GM11168 (cell line): ENCODE results near the gene GNG10.
"Not testable (repeated sequence)": the region's sequence is repeated elsewhere in the genome, so short reads cannot be mapped to it uniquely, and the experiment has no call there.

Experiments used
- in situ Hi-C: fragments of 300-500 bp; cut with MboI; formaldehyde crosslinking; loops from one replicate; pipeline ENCODE4 v1.12.0; 2022; ENCODE audit warnings: low sequenced_read_pairs; ENCODE audit not compliant: unreplicated experiment

GNG10 gene

DNA sequence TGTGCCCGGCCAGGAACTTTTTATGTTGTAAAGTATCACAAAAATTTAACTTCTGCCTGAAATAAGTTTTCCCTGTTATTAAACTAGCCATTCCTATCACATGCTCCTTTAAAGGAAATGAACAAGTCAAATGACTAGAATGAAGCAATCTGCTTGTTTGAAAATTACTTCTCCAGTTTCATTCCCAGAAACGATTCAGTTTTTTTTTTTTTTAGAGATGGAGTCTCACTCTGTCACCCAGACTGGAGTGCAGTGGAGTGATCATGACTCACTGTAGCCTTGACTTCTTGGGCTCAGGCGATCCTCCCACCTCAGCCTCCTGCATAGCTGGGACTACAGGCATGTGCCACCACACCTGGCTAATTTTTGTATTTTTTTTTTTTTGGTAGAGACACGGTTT, 13.3 kb upstream of the GNG10 start:
- in situ Hi-C loops: no loop called here

DNA sequence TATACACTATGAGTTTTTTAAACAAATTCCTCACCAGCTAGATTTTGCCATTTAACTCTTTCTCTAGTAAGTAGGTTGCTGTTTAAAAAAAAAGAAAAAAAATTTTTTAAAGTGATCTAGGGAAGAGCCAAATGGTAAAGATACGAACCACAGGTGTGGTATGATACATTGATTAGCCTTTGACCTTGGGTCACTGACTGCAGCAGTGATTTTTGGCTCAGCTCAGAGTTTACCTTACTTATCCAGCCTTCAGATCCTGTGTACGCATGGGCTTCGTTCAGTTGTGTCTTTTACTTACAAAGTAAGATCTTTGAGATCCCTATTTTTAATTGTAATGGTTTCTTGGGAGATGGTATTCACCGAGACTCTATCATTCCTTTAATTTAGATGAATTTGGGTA, 12.4 kb upstream of the GNG10 start:
- in situ Hi-C loops: no loop called here

DNA sequence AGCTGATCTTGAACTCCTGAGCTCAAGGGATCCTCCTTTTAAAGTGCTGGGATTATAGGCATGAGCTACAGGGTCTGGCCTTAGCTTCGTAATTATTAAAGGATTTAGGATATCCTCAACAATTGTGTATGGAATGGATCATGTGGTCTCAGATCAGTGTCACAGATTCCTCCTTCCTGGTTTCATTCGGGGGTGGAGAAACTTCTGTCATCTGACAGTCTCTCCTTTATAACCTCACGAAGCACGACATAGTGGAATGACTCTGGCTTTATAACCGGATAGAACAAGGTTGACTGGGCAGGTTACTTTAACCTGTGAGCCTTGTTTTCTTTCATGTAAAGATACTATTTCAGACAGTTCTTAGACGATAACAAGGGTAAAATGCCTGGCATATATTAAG, 4.4 kb upstream of the GNG10 start:
- in situ Hi-C loops: no loop called here

DNA sequence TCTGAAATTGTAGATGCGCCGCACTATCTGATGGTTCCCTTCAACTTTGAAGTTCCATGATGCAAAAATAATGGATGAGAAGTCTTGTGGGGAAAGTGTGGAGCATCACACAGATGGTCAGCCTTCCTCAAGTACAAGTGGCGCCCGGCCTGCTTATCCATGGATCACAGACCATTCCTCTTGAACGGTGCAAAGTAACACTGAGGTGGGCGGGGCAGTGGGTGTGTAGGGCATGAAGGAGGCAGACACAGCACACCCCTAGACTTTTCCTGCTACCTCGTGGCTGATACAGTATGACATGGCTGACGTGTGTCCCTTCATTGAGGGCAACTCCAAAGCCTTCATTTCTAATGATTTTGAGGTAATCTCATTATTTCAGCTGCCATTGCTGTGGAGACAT, 2.5 kb upstream of the GNG10 start:
- in situ Hi-C loops: no loop called here

DNA sequence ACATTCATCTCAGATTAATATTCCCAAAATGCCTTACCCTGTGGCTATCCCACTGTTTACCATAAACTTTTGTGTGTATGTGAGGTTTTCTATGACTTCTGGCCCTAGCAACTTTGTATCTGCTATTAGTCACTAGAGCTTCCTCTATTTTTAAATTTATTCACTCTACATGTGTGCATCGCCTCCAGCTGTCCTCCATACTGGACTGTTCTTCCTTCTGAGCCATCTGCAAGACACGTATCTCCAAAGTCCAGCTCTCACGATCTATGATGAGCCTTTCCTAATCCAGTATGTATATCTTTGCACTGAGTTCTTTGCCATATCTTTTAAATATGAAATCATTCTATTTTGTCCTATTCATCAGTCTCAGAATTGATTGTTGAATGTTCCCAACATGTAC, 1.7 kb upstream of the GNG10 start:
- in situ Hi-C loops: no loop called here

DNA sequence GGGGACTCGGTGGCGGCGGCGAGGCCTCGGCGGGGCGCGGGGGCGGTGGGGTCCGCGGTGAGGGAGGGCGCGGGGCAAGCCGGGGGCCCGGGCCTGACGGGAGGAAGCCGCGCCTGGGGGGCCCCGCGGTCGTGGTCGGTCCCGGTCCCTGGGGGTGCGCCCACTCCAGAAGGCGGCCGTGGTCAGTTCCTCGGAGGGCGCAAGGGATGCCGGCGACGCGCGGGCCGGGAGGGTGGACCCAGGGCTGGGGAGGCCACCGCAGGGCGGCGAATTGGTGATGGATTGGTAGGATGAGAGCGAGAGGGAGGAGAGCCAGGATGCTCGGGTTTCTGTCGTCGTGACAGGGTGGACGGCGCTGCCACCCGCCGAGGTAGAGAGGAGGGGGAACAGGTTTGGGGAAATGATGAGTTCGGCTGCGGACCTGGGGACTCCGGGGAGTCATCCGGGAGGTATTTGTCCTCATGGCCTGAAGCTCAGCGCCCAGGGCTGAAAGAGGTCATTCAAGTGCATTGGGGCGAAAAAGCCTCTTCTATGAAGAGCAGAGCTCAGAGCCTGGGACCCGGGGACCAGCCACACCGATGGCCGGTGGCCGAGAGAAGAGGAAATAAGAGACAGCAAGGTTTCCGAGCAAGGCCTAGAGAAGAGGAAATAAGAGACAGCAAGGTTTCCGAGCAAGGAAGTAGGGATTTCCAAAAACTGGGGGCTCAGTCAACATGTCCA, 557 bp downstream of the GNG10 start:
- in situ Hi-C loops: no loop called here

DNA sequence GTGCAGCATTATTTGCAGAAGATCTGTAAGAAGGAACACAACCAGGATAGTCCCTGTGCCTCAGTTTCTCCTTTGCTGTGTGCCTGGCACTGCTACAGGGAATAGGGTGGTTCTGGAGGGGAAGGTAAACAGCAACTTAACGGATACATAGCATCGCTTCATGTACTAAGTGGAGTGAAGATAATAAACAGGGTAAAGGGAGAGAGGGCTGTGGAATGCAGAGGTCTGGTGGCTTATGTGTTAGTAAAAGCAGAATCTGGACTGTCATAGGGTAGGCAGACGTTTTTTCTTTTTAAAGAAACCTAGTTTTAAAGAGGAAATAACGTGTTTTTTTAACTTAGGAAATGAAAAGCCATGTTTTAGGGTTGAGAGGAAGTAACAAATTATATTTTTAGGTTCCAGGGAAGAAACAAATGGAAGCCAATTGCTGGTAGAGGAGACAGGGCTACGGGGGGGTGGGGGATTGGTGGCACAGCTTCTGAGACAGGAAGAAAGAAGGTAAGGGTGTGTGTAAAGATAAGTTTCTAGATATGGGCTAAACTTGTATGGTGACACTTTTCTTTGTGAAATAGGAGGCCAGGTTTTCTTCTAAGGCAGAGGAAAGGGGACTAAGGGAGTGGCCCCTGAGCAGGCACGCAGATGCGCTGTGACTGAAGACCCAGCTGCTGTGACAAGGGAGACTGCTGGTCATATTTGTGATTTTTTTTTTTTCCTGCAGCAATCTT, 1.3 kb downstream of the GNG10 start:
- in situ Hi-C loops: no loop called here

DNA sequence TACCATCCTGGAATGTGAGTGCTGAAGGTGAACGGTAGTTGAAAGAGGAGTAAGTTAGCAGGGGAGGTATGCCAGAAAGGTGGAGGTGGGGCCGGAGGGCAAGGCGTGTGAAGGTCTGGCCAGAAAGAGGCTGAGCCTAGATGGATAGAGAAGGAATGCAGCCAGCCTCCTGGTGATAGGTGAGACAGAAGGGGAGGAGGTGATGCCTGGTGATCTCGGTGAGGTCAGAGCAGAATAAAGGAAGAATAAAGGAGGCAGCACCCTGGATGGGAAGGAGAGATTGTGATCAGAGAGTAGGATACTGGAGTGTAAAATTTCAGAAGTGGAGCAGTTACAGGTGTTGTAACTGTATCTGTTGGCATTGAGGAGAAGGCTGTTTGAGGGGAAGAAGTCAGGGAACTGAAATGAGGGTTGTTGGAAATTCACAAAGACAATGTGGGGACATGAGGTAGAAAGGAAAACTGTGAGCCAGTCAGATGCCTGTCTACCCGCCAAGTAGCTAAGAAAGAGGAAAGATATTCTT, 2.0 kb downstream of the GNG10 start:
- in situ Hi-C loops: no loop called here

DNA sequence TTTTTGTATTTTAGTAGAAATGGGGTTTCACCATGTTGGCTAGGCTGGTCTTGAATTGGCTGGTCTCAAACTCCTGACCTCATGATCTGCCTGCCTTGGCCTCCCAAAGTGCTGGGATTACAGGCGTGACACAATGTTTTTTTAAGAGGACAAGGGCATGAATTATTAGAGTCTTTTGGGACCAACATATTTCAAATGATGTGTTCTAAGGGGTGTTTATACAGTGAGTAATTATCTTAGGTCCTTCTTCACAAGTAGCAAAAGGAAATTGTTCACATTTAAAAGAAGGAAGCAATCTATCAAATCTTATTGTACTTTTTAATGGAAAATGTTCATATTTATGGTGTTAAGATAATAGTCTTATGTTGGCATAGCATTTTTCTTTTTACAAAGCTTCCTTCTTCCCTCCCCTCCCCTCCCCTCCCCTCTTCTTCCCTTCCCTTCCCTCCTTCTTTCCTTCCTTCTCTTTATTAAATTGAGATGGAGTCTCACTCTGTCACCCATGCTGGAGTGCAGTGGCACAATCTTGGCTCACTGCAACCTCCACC, 6.7 kb downstream of the GNG10 start:
- in situ Hi-C loops: no loop called here

DNA sequence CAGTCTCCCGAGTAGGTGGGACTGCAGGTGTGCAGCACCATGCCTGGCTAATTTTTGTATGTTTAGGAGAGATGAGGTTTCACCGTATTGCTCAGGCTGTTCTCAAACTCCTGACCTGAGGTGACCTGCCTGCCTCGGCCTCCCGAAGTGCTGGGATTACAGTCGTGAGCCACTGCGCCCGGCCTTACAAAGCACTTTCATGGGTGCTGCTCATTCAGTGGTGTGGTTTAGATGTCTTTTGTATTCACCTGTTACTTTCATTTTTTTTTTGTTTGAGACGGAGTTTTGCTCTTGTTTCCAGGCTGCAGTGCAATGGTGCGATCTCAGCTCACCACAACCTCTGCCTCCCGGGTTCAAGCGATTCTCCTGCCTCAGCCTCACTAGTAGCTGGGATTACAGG, 7.2 kb downstream of the GNG10 start:
- in situ Hi-C loops: not testable (repeated sequence)

DNA sequence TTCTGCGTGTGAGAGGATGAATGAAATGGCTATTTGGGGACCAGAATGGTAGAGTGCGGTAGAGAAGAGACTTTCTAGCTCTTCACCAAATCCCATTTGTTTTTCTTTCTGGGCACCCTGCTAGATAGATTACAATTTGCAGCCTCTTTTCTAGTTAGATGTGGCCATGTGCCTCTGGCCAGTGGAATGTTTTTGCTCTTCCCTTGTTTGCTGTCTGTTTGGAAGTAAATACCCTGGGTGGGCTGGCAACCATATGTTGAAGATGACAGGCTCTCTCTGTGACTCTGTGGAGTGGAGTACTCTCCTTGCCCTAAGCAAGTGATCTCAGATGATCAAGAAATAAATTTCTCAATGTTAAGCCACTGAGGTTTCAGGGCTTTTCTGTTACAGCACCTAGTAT, 12.9 kb downstream of the GNG10 start:
- in situ Hi-C loops: no loop called here

DNA sequence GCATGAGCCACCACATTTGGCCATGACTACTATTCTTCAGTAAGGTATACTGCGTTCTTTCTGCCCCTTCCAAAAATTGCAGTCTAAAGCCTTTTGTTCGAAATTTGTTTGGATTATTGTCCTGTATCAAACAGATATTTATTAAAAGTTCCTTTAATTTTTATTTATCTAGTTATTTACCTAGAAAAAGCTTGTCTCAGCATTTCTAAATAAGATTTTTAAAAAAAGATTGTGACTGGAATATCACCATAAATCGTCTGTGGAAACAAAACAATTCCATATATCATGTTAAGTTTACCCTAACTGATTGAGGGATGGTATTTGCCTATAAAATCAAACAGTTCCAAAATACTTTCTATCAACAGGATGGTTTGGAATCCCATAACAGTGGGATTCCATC, 14.7 kb downstream of the GNG10 start:
- in situ Hi-C loops: no loop called here

DNA sequence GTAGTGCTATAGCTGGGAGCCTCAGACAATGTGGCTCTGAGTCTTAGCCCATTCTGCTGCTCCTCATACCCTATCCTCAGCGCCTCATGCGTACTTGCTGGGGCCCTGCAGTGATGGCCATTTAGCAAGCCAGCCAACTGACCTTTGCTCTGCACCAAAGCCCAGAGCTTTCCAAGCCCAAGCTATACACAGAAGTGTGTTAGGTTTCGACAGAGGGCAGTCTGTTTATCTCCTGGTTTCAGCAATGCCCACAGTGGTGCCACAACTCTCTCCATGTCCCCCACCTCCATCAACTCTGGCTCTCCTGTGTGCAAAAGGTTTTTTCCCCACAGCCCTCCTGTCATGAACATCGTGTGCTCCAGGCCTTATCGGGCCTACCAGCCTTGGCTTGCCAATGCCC, 16.9 kb downstream of the GNG10 start:
- in situ Hi-C loops: no loop called here

DNA sequence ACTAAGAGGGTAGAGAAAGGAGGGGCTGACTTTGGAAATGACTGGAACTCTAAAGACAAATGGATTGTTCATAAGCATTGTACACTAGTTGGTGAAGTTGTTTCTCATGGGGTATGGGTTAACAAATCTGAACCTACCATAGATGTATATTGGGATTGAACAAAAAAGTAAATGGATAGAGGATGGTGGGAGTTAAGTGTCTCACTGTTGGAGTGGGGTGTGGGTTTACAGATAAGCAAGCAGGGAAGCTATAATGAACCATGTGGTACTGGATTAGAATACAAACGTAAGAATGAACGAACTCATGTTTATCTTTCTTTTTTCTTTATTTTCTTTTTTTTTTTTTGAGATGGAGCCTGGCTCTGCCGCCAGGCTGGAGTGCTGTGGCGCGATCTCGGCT, 17.8 kb downstream of the GNG10 start:
- in situ Hi-C loops: no loop called here

DNA sequence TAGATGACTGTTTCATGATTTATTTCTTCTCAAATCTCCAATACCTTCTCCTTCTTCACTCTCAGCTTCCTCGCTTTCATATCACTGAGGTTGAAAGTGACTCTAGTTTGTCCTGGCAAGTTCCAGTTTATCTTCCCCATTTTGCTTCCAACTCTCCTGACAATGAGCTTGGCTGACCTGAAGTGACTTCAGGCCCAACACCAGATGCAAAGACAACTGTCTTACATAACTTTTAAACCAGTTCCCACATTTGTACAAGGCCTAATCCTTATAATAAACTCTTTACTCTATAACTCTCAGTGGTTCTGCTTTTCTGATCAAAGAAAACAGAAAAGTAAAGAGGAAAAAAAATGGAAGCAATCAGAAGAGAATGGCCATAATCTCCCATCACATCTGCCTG, 22.0 kb downstream of the GNG10 start:
- in situ Hi-C loops: no loop called here

DNA sequence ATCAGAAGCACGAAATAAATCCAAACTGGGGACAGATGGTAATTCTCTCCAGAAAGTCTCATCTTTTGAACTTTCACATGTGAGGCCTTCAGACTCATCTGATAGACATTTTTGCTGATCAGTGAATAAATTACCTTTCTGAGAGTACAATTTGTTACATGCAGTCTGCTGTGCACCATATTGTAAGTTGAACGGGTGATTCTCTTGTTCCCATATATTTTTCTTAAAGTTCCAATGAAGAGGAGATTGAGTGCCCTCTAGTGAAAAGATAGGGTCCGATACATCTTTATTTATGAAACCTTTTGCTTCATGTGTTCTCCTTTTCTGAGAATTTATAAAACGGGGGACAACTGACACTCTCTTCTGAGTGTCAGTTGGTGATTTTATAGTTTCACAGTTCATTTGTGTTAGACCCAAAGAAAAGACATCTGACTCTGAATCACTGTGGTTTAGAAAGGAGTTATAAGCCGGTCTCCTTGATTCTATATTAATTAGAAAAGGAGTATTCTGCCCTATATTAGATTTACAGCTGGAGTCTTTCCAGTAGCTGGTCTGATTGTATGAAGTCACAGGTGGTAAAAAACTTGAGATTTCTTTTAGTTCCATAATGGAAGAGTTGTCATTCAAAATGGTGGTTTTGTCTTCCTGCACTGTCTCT, 30.4 kb downstream of the GNG10 start:
- in situ Hi-C loops: no loop called here

DNA sequence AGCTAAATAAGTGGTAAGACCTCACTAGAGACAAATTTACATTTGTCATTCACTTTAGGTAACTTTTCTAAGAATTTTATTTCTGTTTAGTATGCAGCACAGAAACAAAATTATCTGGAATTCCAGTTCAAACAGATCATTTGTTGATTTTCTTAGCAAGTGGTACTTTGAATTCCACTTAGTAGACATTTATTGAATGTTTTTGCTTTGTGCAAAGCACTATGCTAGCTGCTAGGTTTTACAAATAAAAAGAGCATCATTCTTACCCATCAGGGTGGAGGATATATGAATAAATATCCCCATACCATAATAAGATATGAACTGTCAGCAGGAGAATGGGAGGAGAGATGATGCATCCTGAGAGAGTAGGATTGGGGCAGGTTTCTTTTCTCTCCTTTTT, 35.4 kb downstream of the GNG10 start:
- in situ Hi-C loops: no loop called here

DNA sequence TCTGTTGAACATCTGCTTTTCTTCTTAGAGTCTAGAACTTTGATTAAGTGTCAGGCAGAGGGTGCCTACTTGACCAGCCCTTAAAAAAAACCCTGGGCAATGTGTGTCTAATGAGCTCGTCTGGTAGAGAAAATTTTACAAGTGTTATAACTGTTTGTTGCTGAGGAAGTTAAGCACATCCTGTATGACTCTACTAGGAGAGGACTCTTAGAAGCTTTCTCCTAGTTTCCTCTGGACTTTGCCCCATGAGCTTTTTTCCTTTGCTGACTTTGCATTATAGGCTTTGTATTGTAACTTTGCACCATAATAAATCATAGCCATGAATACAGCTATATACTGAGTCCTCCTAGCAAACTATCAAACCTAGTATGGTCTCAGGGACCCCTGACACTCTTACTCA, 39.4 kb downstream of the GNG10 start:
- in situ Hi-C loops: no loop called here

DNA sequence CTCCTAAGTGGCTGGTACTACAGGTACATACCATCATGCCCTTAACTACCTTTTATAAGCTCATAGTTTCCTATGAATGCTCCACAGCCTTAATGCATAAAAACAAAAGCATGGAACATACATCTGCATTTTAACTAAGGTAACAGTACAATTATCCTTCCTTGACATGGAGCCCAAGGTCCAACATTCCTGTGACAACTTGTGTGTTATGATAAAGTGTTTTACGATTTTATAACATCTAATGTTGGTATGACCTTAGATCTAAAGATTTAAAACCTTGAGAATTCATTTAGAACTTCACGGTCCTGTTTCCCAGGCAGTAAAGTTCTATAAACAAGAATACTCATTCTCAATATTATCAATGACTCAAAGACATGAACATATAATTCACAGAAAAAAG, 43.1 kb downstream of the GNG10 start:
- in situ Hi-C loops: no loop called here

DNA sequence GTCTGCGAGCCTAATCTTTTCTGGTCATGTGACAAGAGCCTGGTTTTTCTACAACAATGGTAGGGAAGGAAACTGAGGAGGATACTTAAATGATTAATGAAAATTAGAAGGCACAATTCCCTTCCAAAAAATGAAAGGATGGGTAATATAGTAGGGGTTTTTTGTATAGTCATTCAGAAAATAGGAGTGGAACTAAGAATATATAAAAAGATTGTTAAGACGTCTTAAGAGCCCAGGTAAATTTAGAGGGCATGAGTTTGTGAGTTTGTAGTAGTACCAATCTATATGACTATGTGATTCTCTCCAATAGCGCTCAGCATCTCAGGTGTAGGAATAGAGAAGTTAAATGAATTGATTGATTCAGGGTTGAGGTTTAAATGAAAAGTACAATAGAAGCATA, 50.1 kb downstream of the GNG10 start:
- in situ Hi-C loops: no loop called here

DNA sequence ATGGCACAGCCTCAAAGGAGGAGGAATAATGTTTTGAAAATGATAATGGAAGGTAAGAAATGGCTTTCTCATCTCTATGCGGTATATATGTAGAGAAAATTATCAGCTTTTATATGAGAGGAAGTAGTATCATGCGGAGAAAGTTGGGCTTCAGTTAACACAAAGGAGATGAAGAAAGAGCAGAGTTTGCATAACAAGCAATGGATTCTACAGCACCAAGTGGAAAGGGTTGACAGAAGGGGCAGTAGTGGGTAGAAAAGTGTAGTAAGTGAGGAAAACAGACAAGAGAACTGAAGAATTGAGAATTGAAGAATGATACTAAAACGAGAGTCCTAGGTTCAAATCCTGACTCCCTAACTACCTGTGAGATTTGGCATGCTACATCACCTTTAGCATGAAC, 51.0 kb downstream of the GNG10 start:
- in situ Hi-C loops: no loop called here
